Colon (tissue), 2 donors: ENCODE results near the gene TRAPPC14.
"Not testable (repeated sequence)": the region's sequence is repeated elsewhere in the genome, so short reads cannot be mapped to it uniquely, and the experiment has no call there.

ENCODE experiments used
- FAIRE-seq: peaks from 2 replicates; lab custom pipeline; 2012; peaks lifted over from hg19 to GRCh38; lab: Jason Lieb, UNC
- donor health status: control.
- donor health status: control.

The TRAPPC14 gene

GRCh38 chr7:100153708-100154535 is 4.6 kb downstream of the TRAPPC14 start:
- FAIRE-seq = no peak

- no peak for FAIRE-seq
These were observed 5.4 kb downstream of the TRAPPC14 start for GRCh38 chr7:100152937-100153666.

GRCh38 chr7:100152404-100152803 is 6.1 kb downstream of the TRAPPC14 start:
- FAIRE-seq = no peak

- peak; percentile 5 for FAIRE-seq
These were observed 9.8 kb downstream of the TRAPPC14 start, which contains the start of gene LAMTOR4 for GRCh38 chr7:100148559-100149328. TSS of gene LAMTOR4 (plus strand) at chr7:100148918. CDS start at chr7:100148973, 55 bp downstream.

GRCh38 chr7:100148225-100148558 is 10.3 kb downstream of the TRAPPC14 start:
- FAIRE-seq = no peak

GRCh38 chr7:100147278-100147677 is 11.2 kb downstream of the TRAPPC14 start:
- no peak for FAIRE-seq

- not testable (repeated sequence) for FAIRE-seq
These were observed 12.2 kb downstream of the TRAPPC14 start for GRCh38 chr7:100146350-100146749.

GRCh38 chr7:100142461-100142860 is 16.1 kb downstream of the TRAPPC14 start:
- FAIRE-seq = no peak

- no peak for FAIRE-seq
These were observed 17.0 kb downstream of the TRAPPC14 start for GRCh38 chr7:100141555-100141949.

- FAIRE-seq = no peak
These were observed 20.4 kb downstream of the TRAPPC14 start for GRCh38 chr7:100137851-100138760.

GRCh38 chr7:100132697-100133151 is 25.8 kb downstream of the TRAPPC14 start:
- no peak for FAIRE-seq

- no peak for FAIRE-seq
These were observed 26.4 kb downstream of the TRAPPC14 start for GRCh38 chr7:100132126-100132525.

- FAIRE-seq = no peak
These were observed 27.7 kb downstream of the TRAPPC14 start for GRCh38 chr7:100130608-100131453.

GRCh38 chr7:100130220-100130607 is 28.3 kb downstream of the TRAPPC14 start:
- not testable (repeated sequence) for FAIRE-seq

GRCh38 chr7:100128637-100128963 is 29.9 kb downstream of the TRAPPC14 start:
- FAIRE-seq = no peak

GRCh38 chr7:100127866-100128636 is 30.5 kb downstream of the TRAPPC14 start:
- FAIRE-seq = no peak

GRCh38 chr7:100126931-100127865 is 31.3 kb downstream of the TRAPPC14 start, which contains the start of gene MBLAC1:
TSS of gene MBLAC1 (plus strand) at chr7:100126967. CDS start at chr7:100127396, 429 bp downstream.
- FAIRE-seq = no peak

- FAIRE-seq = no peak
These were observed 32.1 kb downstream of the TRAPPC14 start for GRCh38 chr7:100126239-100126930.
